GM18508 (cell line): ENCODE measurements around the gene CDK11A.
"Not testable (repeated sequence)": the region's sequence is repeated elsewhere in the genome, so short reads cannot be mapped to it uniquely, and the experiment has no call there.

ENCODE experiments used
- ATAC-seq: cut with Tn5 transposase; IDR thresholded peaks from one replicate; pipeline ENCODE4 v1.9.1; 2021; ENCODE audit warnings: moderate number of reproducible peaks; ENCODE audit not compliant: insufficient read depth, unreplicated experiment

The CDK11A gene

GRCh38 chr1:1691443-1691842 is 32.7 kb downstream of the CDK11A start:
- not testable (repeated sequence) for ATAC-seq

- ATAC-seq = not testable (repeated sequence)
These were observed 34.6 kb downstream of the CDK11A start for GRCh38 chr1:1689526-1689925.

GRCh38 chr1:1687846-1688245 is 36.3 kb downstream of the CDK11A start:
- no peak for ATAC-seq

DNA sequence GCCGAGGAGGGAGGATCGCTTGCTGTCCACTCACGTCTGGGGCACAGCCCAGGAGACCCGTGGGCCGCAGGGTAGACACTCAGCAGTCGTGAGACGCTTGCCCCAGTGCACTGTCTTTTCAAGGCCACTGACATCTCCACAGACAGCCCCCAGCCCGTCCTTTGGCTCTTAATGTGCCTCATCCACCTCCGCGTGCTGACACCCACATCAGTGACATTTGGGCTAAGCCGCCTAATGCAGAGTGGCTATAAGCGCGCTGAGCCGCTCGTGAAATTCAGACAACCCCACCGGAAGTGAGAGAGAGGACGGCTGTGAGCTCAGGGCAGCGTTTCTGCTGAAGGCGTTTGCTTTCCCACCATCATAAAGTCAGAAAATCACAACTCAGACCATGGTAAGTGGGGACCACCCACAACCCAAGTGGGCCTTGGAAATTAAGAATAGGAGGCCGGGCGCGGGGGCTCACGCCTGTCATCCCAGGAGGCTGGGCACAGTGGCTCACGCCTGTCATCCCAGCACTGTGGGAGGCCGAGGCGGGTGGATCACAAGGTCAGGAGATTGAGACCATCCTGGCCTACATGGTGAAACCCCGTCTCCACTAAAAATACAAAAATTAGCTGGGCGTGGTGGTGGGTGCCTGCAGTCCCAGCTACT is 40.0 kb downstream of the CDK11A start:
- no peak for ATAC-seq

- ATAC-seq = no peak
These were observed 40.9 kb downstream of the CDK11A start for GRCh38 chr1:1683104-1683905.

- ATAC-seq = no peak
These were observed 43.3 kb downstream of the CDK11A start for GRCh38 chr1:1680912-1681273.

- no peak for ATAC-seq
These were observed 43.9 kb downstream of the CDK11A start for GRCh38 chr1:1680031-1680911.

- no peak for ATAC-seq
These were observed 45.4 kb downstream of the CDK11A start for GRCh38 chr1:1678581-1679380.

- ATAC-seq = no peak
These were observed 46.2 kb downstream of the CDK11A start for GRCh38 chr1:1677718-1678580.

DNA sequence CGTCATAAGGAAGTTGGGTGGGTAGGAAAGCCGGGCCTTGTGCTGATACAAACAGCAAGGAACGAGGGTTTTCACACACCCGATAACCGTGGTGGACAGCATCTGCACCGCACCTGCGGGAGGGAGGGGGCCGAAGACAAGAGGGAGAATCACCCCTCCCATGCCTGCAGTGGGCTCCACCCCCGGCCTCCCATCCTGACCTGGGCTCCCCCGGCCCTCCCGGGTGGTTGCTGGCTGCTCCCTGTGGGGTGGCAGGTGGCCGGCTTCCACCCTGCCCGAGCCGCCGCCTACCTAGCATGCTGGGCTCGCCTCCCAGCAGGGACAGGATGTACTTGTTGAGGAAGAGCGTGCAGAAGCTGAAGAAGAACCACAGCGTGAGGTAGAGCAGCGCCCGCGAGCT is 48.1 kb downstream of the CDK11A start:
- not testable (repeated sequence) for ATAC-seq

- ATAC-seq = not testable (repeated sequence)
These were observed 48.9 kb downstream of the CDK11A start for GRCh38 chr1:1675218-1675617.

DNA sequence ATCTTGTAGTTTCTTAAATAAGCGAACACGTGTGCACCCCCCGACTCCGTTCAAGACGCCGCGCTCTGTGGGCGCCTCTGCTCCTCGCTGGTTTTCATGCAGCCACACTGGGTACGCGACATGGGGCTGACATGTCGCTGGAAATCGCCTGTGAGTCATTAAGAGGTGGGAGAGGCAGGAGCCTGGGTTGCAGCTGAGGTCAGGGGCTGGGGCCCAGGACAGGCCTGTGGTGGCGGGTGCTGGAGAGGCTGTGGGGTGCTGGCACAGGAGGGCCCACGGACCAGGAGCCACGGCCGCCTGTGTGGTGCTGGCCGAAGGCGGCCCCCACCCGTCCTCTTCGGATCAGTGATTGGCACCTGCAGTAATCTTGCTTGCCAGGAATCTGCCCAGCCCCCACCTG is 49.4 kb downstream of the CDK11A start:
- ATAC-seq = not testable (repeated sequence)

DNA sequence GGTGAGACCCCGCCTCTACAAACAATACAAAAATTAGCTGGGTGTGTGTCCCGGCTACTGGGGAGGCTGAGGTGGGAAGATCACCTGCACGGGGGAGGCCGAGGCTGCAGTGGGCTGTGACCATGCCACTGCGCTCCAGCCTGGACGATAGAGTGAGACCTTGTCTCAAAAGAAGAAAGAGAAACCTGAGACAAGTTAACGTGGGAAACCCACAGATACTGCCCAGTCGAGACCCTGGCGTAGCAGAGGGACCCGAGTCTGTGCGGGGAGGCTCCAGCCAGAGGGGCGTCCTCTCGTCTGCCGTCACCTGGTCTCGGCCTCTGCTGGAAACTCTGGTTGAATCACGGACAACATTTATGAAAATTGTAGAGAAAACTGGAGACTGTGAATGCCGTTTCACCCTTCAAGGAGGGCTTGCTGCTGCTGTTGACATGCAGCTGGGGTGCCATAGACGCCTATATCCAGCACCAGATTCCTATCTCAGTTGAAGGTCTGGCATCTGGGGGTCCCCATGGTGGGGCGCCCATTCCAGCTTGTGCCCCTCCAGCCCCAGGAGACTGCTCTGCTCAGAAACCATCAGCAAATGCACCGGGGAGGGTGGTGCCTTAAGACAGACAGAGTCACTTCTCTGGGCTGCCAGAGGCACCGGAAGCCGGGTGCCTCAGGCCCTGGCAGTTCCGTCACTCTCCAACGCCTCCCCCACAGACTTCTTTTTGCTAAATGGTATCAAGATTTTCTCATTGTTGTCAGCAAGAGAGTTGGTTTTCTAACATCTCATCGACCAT is 51.8 kb downstream of the CDK11A start:
- ATAC-seq = no peak

DNA sequence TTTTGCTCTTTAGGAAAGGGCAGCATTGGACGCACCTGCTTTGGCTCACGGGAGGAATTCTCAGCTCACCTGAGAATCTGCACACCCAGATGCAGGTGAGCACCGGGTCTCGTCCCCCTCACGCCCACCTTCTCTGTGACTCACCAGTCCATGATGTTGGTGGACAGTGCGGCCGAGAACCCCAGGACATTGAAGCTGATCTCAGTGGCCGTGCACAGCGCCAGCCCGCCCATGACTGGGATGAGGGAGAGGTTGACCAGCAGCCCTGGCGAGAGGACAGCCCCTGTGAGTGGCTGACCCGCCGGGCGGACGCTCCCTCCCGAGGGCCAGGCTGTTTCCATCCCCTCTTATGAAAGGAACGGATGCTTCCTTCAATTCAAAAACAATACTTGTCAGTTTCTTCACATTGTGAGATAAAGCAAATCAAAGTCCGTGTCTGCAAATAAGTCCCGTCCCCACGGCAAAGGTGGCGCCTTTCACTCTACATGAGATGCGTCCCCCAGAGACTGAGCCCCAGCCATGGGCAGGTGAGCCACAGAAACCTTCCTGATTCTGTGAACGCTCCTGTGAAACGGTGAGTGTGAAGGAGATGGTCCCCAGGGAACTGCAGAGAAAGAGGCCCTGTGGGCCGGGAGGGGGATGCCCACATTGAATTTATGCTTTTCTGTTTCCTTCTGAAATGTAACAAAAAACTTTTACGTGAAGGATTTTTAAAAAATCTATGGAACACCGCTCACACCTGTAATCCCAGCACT is 52.6 kb downstream of the CDK11A start:
- no peak for ATAC-seq

DNA sequence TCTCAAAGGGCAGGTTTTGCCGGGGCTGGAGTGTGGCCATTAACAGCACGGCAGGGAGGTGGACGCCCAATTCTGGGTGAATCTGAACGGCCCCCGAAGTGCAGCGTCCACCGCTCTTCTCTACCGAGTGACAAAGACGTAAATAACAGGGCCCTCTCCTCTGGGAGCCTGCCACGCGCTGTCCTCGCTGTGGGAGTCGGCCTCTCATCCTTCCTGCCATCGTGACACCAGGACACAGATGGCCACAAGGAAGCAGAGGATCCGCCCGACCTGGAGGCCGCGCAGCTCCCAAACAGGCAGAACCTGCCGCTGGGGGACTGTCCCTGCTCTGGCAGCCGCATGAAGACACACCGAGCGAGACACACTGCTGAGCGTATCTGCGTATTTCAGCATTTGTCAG is 53.3 kb downstream of the CDK11A start:
- ATAC-seq = no peak

DNA sequence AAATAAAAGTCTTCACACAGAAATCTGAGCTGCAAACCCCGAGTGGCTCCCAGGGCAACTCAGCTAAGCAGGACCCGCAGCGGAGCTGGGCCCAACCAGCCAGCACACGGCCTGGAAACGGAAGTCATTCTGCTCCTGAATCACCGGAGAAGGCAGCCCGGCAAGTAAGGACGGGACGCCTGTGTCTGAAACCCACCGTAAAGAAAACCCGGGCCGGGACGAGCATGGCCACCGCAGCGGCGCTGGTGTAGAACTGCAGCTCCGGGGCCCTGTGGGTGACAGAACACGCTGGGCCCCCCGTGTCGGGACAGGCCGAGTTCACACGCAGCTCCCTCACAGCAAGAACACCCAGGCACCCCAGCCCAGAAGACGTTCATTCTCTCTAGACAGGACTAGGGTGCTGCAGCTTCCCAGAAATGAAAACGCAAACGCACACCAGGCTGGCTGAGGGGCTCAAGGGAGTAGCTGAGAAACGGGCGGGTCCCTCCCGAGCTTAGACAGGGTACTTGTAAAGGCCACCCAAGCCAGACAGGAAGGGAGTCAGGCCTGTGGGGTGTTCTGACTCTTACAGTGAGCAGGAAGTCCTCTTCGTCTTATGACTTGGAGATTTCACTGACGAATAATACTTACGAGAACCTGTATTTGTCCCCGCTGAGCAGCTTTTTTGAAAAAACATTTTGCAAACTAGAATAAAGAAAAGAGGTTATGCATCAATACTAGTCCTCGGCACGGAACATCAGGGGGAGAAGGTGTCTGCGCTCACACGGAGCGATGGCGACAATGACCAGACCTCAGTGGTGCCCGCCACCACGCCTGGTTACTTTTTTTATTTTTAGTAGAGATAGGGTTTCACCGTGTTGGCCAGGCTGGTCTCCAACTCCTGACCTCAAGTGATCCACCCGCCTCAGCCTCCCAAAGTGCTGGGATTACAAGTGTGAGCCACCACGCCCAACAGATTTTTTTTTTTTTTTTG is 54.4 kb downstream of the CDK11A start:
- no peak for ATAC-seq

- no peak for ATAC-seq
These were observed 57.6 kb downstream of the CDK11A start for GRCh38 chr1:1666526-1666925.
